ENCODE data around the gene ATP2B2. TPM values are rescaled to one million over a fixed set of nuclear protein-coding genes. Genes with fewer than 3 reads are reported as not detected.

ATP2B2 gene
- polyA plus RNA-seq, 3 donors from 2014 or later: not detected

DNA sequence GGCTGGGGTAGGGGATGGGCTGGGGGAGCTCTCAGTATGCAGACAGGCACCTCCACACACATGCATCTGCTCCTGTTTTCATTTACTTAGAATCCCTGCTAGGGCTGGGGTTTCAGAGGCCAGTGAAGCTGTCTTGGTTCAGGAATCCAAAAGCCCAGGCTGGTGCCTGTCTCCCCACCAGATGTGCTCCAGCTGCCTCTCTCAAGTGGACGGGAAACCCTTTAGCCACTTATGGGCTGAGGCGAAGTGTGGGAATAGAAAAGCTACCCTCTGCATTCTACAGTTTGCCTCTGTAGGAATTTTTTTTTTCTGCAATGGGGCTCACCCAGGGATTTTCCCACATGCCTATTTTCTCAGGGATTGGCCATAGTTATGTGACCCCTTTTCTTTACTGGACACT lies 72.5 kb downstream of the ATP2B2 start:
- no peak overlapping the region for H3K27ac Mint-ChIP-seq
- H3K4me1 Mint-ChIP-seq: peaks cover 16 to 19% of the 10 kb centered on the region in 2 donors
- DNase-seq: no peak
- no peak overlapping the region for H3K4me3 Mint-ChIP-seq
- no peaks in the 10 kb centered on the region for H3K27me3 Mint-ChIP-seq (ENCODE audit: low read depth in 3 of 3)
- no peaks in the 10 kb centered on the region for H3K9me3 Mint-ChIP-seq
- no peaks in the 10 kb centered on the region for H3K36me3 Mint-ChIP-seq

DNA sequence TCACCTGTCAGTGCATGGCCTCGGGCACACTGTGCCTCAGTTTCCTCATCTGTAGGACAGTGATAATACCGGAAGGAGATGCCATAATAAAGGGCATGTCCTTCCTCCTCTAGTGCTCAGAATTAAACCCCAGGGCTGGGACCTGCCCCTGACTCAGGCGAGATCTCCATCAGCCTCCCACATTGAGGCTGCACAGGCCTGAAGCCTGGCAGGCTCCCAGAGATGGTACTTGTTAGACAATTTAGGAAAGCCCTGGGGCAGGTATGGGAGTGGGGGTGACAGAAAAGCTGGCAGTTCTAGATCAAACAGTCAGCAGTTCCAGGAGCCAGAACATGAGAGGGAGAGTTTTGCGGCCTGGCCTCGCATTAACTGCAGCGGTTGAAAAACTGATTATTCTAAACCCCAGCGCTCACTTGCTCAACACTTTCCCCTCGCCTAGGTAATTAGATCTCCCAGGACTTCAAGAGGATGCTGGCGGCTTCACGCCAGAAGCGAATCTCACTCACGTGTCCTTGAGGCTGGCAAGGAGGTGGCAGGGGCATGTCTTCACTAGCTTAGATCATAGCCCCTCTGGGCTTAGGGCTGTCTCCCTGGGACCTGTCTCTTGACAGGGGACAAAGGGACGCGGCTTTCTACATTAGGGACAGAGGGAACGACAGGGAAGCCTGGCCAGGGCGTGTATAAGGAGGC lies 73.1 kb downstream of the ATP2B2 start:
- Mint-ChIP-seq H3K27ac (no peak overlapping the region), H3K36me3 (no peaks in the 10 kb centered on the region), H3K27me3 (ENCODE audit: low read depth in 3 of 3) (peaks cover 0 to 2% (median 0%) of the 10 kb centered on the region in 3 donors), H3K4me3 (no peak overlapping the region), H3K4me1 (peaks cover 12% of the 10 kb centered on the region in 2 donors), H3K9me3 (no peaks in the 10 kb centered on the region)
- DNase-seq: no peak

DNA sequence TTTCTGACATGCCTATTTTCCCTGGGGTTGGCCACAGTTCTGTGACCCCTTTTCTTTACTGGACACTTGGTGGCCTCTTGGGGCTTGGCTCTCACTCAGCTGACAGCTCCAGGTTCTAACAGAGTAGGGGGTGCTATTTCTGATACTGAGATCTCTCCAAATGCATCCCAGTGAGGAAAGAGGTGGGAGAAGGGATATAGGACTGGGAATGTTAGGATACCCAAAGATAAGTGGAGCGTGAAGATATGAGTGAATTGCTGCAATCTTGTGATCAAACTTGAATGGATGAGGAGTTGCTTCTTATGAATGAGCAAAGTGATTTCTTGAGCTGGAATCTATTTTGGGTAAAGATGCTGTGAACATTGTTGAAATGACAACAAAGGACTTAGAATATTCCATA lies 74.6 kb downstream of the ATP2B2 start:
- no peak for DNase-seq
- Mint-ChIP-seq H3K4me3 (no peak overlapping the region), H3K27me3 (ENCODE audit: low read depth in 3 of 3) (peaks cover 0 to 2% (median 0%) of the 10 kb centered on the region in 3 donors), H3K27ac (no peak overlapping the region), H3K9me3 (no peaks in the 10 kb centered on the region), H3K4me1 (no peaks in the 10 kb centered on the region), H3K36me3 (no peaks in the 10 kb centered on the region)

DNA sequence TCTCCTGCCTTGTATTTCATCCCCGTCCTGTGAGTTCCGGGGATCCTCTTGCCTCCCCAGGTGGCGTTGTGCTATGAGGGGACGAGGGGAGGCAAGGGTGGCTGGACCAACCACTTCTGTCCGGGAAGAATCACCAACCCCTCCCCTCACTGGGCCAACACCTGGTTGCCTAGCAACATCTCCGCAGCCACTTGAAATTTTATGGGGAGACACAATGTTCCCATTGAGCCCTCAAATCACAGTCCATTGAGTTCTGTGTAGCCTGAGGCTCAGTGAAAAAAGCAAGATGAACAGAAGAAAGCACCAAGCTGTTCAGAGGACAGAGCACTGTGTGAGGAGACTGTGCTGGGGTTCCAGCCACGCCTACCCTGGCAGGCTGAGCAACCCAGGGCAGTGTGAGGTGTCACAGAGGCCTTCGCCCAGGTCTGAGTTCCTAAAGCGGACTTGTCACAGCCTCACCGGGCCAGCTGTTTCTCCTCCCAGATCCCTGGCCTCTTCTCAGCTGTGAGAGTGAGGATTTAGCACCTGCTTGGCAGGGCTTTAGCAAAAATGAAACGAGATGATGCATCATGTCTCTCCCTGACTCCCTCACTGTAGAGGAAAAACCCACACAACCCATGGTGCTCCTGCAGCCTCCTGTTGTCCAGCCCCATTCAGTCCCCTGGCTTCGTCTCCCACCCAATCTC lies 76.8 kb downstream of the ATP2B2 start:
- H3K4me1 Mint-ChIP-seq: no peaks in the 10 kb centered on the region
- H3K9me3 Mint-ChIP-seq: no peaks in the 10 kb centered on the region
- H3K27me3 Mint-ChIP-seq (ENCODE audit: low read depth in 3 of 3): peaks cover 0 to 2% (median 0%) of the 10 kb centered on the region in 3 donors
- no peaks in the 10 kb centered on the region for H3K36me3 Mint-ChIP-seq
- DNase-seq: no peak
- H3K27ac Mint-ChIP-seq: no peak overlapping the region
- no peak overlapping the region for H3K4me3 Mint-ChIP-seq

DNA sequence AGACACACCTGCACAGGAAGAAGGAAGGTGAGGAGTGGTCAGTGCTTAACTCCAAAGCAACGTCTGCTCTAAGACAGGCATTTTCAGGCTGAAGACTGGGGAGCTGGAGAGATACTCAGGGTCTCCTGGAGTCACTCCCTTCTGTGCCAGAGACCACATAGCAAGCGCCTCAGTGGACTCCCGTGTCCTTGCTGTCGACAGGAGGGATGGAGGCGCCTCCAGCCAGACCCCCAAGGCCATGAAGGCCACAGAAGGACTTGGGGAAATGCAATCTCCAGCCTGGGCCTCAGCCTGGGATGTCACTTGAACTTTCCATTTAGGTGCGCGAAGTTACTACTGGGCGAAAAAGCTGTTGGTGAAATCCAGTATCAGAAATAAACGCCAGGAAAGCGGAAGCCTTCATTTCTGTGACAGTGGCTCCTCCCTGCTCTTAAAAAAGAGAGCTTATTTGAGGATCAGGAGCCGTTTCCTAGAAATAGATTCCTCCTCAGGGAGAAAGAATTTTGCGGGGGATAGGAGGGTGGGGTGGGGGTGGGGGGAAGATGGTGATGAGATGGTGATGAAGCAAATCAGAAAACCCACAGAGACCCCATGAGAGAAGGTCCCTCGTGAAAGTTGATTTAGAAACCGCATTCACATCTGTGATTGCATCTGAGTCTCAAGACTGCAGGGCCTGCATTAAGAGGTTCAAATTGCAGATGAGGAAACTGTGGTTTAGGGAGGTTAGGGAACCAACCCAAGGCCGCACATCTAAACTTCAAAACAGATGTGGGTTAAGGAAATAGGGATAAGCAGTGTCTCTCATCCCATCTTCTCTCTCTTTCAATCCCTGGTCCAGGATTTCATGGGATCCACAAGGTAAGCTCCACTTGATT lies 78.8 kb downstream of the ATP2B2 start:
- Mint-ChIP-seq H3K27ac (no peak overlapping the region), H3K4me3 (no peak overlapping the region), H3K9me3 (no peaks in the 10 kb centered on the region), H3K36me3 (no peaks in the 10 kb centered on the region), H3K4me1 (no peaks in the 10 kb centered on the region), H3K27me3 (ENCODE audit: low read depth in 3 of 3) (peaks cover 0 to 2% (median 2%) of the 10 kb centered on the region in 3 donors)
- no peak for DNase-seq

DNA sequence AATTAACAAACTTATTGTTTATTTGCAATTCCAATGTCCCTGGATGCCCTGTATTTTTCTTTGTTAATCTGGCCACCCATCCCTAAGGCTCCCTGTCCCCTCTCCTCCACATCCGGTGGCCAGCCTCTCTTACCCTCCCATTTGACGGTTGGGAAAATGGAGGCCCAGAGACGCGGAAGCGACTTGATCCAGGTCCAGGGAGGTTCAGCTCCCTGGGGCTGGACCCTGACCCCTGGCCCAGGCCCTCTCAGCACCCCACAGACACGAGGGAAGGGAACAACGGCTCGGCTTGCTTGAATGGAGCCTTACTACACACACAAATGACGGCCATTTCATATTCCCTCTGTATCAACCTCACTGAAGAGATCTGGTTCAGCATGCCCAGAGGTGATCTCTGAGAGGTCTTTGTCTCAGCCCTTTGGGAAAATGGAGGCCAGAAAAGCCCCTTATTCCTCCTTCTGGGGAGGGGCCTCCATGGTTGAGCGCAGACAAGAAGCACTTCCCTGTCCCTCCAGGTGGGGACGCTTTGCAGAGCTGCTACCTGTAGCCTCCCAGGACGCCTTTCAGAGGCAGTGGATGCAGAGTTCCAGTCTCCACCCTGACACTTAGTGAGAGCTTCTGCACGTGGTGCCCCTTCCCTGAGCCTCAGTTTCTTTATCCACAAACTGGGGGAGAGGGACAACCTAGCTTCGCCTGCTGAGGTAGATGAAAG lies 82.1 kb downstream of the ATP2B2 start:
- H3K36me3 Mint-ChIP-seq: no peaks in the 10 kb centered on the region

DNA sequence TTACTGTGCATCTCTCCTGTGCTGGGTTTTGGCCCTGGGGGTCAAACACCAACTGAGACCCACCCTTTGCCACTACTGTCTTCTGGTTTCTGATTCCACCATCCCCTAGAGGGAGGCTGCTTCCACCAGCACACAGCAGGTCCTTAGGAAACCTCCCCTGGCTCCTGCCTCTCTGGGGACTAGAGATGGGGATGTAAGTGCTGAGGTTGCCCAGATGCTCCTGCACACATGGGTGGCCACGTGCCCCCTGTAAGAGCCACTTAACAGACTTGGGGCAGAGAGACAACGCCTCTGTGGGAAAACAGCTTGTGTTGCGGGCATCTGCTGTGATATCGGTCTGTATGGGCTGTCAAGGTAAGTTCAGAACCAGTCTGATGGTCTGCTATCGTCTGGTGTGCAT lies 83.4 kb downstream of the ATP2B2 start:
- no peak for DNase-seq
- H3K4me3 Mint-ChIP-seq: no peak overlapping the region
- H3K4me1 Mint-ChIP-seq: no peaks in the 10 kb centered on the region
- H3K27me3 Mint-ChIP-seq (ENCODE audit: low read depth in 3 of 3): peaks cover 0 to 6% (median 0%) of the 10 kb centered on the region in 3 donors
- H3K36me3 Mint-ChIP-seq: no peaks in the 10 kb centered on the region
- H3K9me3 Mint-ChIP-seq: no peaks in the 10 kb centered on the region
- H3K27ac Mint-ChIP-seq: no peak overlapping the region

More for the DNA sequence above, 82.1 kb downstream of the ATP2B2 start:
- Mint-ChIP-seq H3K27me3 (ENCODE audit: low read depth in 3 of 3) (peaks cover 0 to 2% (median 2%) of the 10 kb centered on the region in 3 donors), H3K27ac (no peak overlapping the region), H3K9me3 (no peaks in the 10 kb centered on the region), H3K4me3 (no peak overlapping the region), H3K4me1 (no peaks in the 10 kb centered on the region)
- DNase-seq: no peak

DNA sequence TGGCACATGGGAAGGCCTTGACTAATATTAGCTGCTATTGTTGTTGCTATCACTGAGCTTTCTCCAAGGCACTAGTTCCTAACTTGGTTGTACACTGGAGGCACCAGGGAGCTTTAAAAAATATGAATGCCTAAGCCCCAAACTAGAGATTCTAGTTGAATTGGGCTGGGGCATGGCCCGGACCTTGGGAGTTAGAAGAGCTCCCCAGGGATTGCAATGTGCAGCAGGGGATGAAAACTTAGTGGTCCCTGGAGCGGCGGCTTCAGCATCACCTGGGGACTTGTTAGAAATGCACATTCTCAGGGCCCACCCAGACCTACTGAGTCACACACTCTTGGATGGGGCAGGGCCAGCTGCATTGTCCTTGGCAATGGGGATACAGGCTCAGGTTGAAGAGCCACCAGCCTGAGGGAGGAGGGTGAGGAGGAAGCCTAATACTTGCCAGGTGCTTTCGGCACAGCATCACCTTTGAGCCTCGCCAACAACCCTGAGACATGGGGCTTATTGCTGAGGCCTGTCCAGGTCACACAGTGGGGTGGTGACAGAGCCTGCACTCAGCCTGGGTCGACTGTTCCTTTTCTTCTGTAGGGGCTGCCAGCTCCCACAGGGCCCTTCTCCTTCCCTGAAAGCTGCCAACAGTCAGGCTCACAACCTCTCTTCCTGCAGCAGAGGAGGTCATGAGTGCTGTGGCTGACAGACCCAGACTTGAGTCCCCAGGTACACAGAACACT lies 84.5 kb downstream of the ATP2B2 start:
- Mint-ChIP-seq H3K4me1 (no peaks in the 10 kb centered on the region), H3K36me3 (no peaks in the 10 kb centered on the region), H3K27me3 (ENCODE audit: low read depth in 3 of 3) (peaks cover 0 to 9% (median 0%) of the 10 kb centered on the region in 3 donors), H3K9me3 (no peaks in the 10 kb centered on the region), H3K27ac (no peak overlapping the region), H3K4me3 (no peak overlapping the region)
- no peak for DNase-seq

DNA sequence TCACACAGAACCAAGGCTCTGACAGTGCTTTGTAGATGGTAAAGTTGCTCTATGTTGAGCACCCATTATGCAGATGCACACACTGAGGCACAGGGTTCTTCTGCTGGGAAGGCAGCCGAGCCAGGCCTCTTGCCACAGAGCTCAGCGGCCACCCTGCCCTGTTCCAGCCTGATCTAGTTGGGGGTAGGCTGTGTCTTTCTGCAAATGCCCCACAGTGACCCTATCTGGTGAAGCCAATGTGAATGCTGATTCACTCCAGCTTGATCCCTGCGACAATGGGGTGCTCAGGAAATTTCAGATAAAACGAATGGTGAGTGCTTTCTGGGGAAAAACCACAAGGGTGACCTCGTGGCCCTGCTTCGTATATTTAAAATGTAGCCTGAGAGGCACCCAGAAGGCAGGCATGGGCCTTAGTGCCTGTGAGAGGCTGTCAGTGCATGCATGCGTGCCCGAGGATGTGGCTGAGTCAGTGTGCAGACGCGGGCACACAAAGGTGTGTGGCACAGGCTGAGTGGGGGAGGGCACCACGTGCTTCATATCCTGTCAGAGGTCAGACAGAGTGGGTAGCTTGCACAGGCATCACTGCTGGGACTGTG lies 85.7 kb downstream of the ATP2B2 start:
- H3K27ac Mint-ChIP-seq: no peak overlapping the region

DNA sequence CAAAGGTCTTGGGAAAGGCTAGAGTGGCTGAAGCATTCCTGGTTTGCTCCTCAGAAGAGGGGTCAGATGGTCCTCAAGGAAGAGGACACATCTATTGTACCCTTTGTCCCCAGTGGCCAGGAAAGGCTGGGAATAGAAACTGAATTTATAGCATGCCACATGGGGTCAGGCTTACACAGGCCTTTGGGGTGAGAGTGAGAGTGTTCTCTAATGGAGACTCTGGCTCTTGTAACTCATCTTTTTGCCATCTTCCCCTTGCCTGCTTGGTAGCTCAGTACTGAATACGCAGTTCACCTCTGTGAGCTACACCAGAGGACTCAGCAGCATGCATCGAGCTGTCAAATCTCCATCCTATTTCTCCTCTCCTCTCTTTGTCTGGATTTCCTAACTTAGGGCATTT lies 87.5 kb downstream of the ATP2B2 start:
- H3K27ac Mint-ChIP-seq: no peak overlapping the region
- no peak overlapping the region for H3K4me3 Mint-ChIP-seq

More for the DNA sequence above, 85.7 kb downstream of the ATP2B2 start:
- H3K27me3 Mint-ChIP-seq (ENCODE audit: low read depth in 3 of 3): peaks cover 0 to 9% (median 1%) of the 10 kb centered on the region in 3 donors
- no peaks in the 10 kb centered on the region for H3K4me1 Mint-ChIP-seq
- H3K9me3 Mint-ChIP-seq: no peaks in the 10 kb centered on the region
- no peak for DNase-seq
- no peaks in the 10 kb centered on the region for H3K36me3 Mint-ChIP-seq
- H3K4me3 Mint-ChIP-seq: no peak overlapping the region

DNA sequence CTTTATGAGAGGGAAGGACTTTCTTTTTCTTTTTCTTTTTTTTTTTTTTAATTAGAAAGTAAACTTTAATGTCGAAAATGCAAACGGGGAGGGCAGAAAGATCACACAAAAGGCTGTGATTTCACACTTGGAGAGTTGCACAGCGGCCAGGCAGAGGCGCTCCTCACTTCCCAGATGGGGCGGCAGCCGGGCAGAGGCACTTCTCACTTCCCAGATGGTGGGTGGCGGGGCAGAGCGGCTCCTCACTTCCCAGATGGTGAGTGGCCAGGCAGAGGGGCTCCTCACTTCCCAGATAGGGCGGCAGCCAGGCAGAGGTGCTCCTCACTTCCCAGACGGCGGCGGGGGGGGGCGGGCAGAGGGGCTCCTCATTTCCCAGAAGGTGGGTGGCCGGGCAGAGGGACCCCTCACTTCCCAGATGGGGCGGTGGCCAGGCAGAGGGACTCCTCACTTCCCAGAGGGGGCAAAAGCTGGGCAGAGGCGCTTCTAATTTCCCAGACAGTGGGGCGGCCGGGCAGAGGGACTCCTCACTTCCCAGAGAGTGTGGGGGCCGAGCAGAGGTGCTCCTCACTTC lies 88.6 kb downstream of the ATP2B2 start:
- H3K9me3 Mint-ChIP-seq: no peaks in the 10 kb centered on the region
- H3K4me1 Mint-ChIP-seq: no peaks in the 10 kb centered on the region
- peaks cover 0 to 12% (median 5%) of the 10 kb centered on the region in 3 donors for H3K27me3 Mint-ChIP-seq (ENCODE audit: low read depth in 3 of 3)
- no peak overlapping the region for H3K27ac Mint-ChIP-seq
- no peak overlapping the region for H3K4me3 Mint-ChIP-seq
- DNase-seq: no peak
- no peaks in the 10 kb centered on the region for H3K36me3 Mint-ChIP-seq

More for the DNA sequence above, 87.5 kb downstream of the ATP2B2 start:
- DNase-seq: peak in 1 of 3 donors; percentile 15
- no peaks in the 10 kb centered on the region for H3K36me3 Mint-ChIP-seq
- H3K27me3 Mint-ChIP-seq (ENCODE audit: low read depth in 3 of 3): peaks cover 0 to 14% (median 5%) of the 10 kb centered on the region in 3 donors
- no peaks in the 10 kb centered on the region for H3K9me3 Mint-ChIP-seq
- H3K4me1 Mint-ChIP-seq: no peaks in the 10 kb centered on the region

DNA sequence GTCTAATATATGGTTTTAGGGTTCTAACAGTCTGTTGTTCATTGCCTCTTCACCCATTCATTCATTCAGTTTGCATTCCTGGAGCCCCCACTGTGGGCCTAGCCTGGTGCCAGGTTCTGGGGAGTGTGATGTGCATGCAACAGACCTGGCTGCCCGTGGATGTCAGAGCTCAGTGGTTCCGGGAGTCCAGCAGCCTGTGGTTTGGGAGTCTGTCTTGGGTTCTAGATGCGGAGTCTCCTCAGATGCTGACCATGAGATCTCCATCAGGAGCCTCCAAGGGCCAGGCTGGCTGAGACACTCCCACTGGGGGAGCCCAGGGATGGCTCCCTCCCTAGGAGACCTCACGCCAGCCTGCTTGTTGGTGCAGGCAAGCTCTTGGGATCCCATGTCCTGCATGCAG lies 92.3 kb downstream of the ATP2B2 start:
- Mint-ChIP-seq H3K4me3 (no peak overlapping the region), H3K27me3 (ENCODE audit: low read depth in 3 of 3) (peaks cover 0 to 12% (median 7%) of the 10 kb centered on the region in 3 donors), H3K4me1 (no peaks in the 10 kb centered on the region), H3K36me3 (no peaks in the 10 kb centered on the region), H3K9me3 (no peaks in the 10 kb centered on the region), H3K27ac (no peak overlapping the region)
- DNase-seq: no peak

All from immature natural killer cell (primary cell).